Stomach (tissue), 9 donors: ENCODE measurements around the gene COLGALT1. TPM values are rescaled to one million over a fixed set of nuclear protein-coding genes. Genes with fewer than 3 reads are reported as not detected.

Source experiments
- DNase-seq, 2 donors: peaks; one replicate each; pipeline versions ENCODE4 v3.0.0 to v3.0.0-alpha.2; 2013 to 2019
- H3K27ac ChIP-seq, 5 donors: fragments of 200-600 bp in 4 of 5; sonication (generic) in 4 of 5; one replicate each; pipeline ENCODE4 v1.5.1; 2013 to 2019; ENCODE audit warnings: mild to moderate bottlenecking in 1 of 5, moderate library complexity in 1 of 5
- H3K27me3 ChIP-seq, 3 donors: fragments of 200-600 bp; sonication (generic); one replicate each; pipeline ENCODE4 v1.5.1; 2017 to 2019; ENCODE audit warnings: mixed run types in 1 of 3
- H3K36me3 ChIP-seq, 4 donors: fragments of 200-600 bp; sonication (generic); 1 replicate in 3 of 4; 2 replicates in 1 of 4; pipeline ENCODE4 v1.5.1; 2016 to 2019
- H3K4me1 ChIP-seq, 4 donors: fragments of 200-600 bp; sonication (generic); one replicate each; pipeline ENCODE4 v1.5.1; 2016 to 2019
- H3K4me3 ChIP-seq, 4 donors: fragments of 200-600 bp; sonication (generic) in 3 of 4; one replicate each; pipeline ENCODE4 v1.5.1; 2016 to 2019; ENCODE audit warnings: mild to moderate bottlenecking in 1 of 4
- H3K9me3 ChIP-seq, 4 donors: fragments of 200-600 bp; sonication (generic); one replicate each; pipeline ENCODE4 v1.5.1; 2016 to 2019
- EP300 ChIP-seq: sonication (generic); formaldehyde crosslinking; IDR thresholded peaks from one replicate; pipeline ENCODE4 v1.6.1; 2017; ENCODE audit warnings: antibody characterized with exemption
- POLR2A ChIP-seq, 4 donors: fragments of 450-650 bp; IDR thresholded peaks; one replicate each; pipeline ENCODE4 v1.6.1; 2016; ENCODE audit warnings: antibody characterized with exemption in 4 of 4, control low read depth in 2 of 4, mild to moderate bottlenecking in 1 of 4, moderate library complexity in 1 of 4
- POLR2AphosphoS5 ChIP-seq, 3 donors: sonication (generic); formaldehyde crosslinking; IDR thresholded peaks; one replicate each; pipeline ENCODE4 v1.6.1; 2016; ENCODE audit warnings: antibody characterized with exemption in 3 of 3
- WGBS, 5 donors: extraction: QIAGEN DNeasy Blood & Tissue Kit in 3 of 5; methylation state at CpG; one replicate each; pipeline versions ENCODE4 v1.1.5 to v1.1.7; 2013 to 2018; 5-methylcytosine and 5-hydroxymethylcytosine counted together
- intact Hi-C: fragments of 100-400 bp; cut with DNase I; formaldehyde crosslinking; loops from one replicate; pipeline ENCODE4 v1.15.1; 2023; ENCODE audit warnings: low total_unique reads
- polyA plus RNA-seq, 3 donors: library from polyadenylated mRNA; stranded (reverse); fragments of 200-250 nt; gene quantifications; one replicate each; pipeline ENCODE4 v1.2.3, GENCODE V29; 2013
- total RNA-seq, 5 donors: library from RNA; depleted of rRNA; stranded (reverse); fragments of >200 nt; gene quantifications; one replicate each; pipeline versions ENCODE4 v1.1.0 to v1.2.3, GENCODE V29; 2014 to 2016
- TF ChIP-seq, protein P1 (sequence below), 7 experiments: fragments of 450-650 bp in 4 of 7; fragments of 200-600 bp in 3 of 7; sonication (generic) in 3 of 7; IDR thresholded peaks; one replicate each; pipeline ENCODE4 v1.5.1; 2016 to 2019; ENCODE audit warnings: antibody characterized with exemption in 7 of 7, control low read depth in 2 of 7, mild to moderate bottlenecking in 1 of 7
- donor health status: healthy with polysubstance abuse.
- donor health status: Bipolar disorder and iron deficiency.
- donor health status: healthy.

COLGALT1 gene
- total and polyA plus RNA-seq, 8 donors, result 15.1 to 273 (median 36.7) TPM

- H3K27me3 ChIP-seq, result peaks cover 0 to 53% (median 0%) of the 10 kb centered on the region in 3 donors
- no peak overlapping the region for H3K4me3 ChIP-seq
- H3K9me3 ChIP-seq, result peaks cover 3 to 11% (median 8%) of the 10 kb centered on the region in 4 donors
- H3K27ac ChIP-seq, result no peak overlapping the region
- WGBS, 5 donors, result 69 to 77% (median 76%) methylated on average over 9 of the region's 9 CpGs
- TF ChIP-seq EP300, result no peak
- no peak for TF ChIP-seq POLR2AphosphoS5 (IDR thresholded peaks at IDR 0.05)
- TF ChIP-seq POLR2A (IDR thresholded peaks at IDR 0.05), result no peak
- TF ChIP-seq, protein P1, sequence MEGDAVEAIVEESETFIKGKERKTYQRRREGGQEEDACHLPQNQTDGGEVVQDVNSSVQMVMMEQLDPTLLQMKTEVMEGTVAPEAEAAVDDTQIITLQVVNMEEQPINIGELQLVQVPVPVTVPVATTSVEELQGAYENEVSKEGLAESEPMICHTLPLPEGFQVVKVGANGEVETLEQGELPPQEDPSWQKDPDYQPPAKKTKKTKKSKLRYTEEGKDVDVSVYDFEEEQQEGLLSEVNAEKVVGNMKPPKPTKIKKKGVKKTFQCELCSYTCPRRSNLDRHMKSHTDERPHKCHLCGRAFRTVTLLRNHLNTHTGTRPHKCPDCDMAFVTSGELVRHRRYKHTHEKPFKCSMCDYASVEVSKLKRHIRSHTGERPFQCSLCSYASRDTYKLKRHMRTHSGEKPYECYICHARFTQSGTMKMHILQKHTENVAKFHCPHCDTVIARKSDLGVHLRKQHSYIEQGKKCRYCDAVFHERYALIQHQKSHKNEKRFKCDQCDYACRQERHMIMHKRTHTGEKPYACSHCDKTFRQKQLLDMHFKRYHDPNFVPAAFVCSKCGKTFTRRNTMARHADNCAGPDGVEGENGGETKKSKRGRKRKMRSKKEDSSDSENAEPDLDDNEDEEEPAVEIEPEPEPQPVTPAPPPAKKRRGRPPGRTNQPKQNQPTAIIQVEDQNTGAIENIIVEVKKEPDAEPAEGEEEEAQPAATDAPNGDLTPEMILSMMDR (IDR thresholded peaks at IDR 0.05), result no peak
- H3K4me1 ChIP-seq, result peaks cover 0 to 19% (median 13%) of the 10 kb centered on the region in 4 donors
- intact Hi-C loops, result no loop called here
- H3K36me3 ChIP-seq, result peaks cover 3 to 15% (median 13%) of the 10 kb centered on the region in 4 donors
- no peak for DNase-seq
Measured at GRCh38 chr19:17525141-17525540, 30.3 kb upstream of the COLGALT1 start.

DNA sequence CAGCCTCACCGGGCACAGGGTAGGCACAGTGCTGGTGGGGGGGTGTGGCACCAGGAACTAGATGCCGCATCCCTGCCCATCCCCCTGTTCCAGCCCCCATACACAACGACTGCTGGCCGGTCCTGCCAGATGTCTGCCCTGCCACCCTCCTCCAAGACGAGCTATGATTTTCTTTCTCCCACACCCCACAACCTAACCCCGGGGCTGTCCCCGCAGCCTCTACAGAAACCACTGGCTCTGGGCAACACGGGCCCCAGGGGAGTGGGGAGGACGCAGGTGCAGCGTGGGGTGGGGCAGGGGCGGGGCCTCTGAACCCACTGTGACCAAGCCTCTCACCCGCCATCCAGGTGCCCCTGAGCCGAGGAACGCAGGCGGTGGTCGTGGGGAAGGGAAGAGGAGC is 28.5 kb upstream of the COLGALT1 start:
- intact Hi-C loops, result no loop called here
- H3K27me3 ChIP-seq, result peaks cover 0 to 61% (median 0%) of the 10 kb centered on the region in 3 donors
- peaks cover 3 to 11% (median 8%) of the 10 kb centered on the region in 4 donors for H3K9me3 ChIP-seq
- H3K4me1 ChIP-seq, result peaks cover 0 to 19% (median 13%) of the 10 kb centered on the region in 4 donors
- DNase-seq, result no peak
- H3K4me3 ChIP-seq, result no peak overlapping the region
- TF ChIP-seq POLR2A (IDR thresholded peaks at IDR 0.05), result no peak
- TF ChIP-seq POLR2AphosphoS5 (IDR thresholded peaks at IDR 0.05), result no peak
- TF ChIP-seq, protein P1 (IDR thresholded peaks at IDR 0.05), result no peak
- no peak for TF ChIP-seq EP300
- H3K36me3 ChIP-seq, result no peaks in the 10 kb centered on the region
- H3K27ac ChIP-seq, result no peak overlapping the region
- WGBS, 5 donors, result 52 to 66% (median 60%) methylated on average over 6 to 16 of the region's 16 CpGs

GRCh38 chr19:17527326-17527725 is 28.1 kb upstream of the COLGALT1 start:
- WGBS, 5 donors, result 72 to 83% (median 74%) methylated on average over 9 to 10 of the region's 10 CpGs
- no peak for DNase-seq
- H3K4me1 ChIP-seq, result peaks cover 0 to 18% (median 13%) of the 10 kb centered on the region in 4 donors
- peaks cover 0 to 65% (median 0%) of the 10 kb centered on the region in 3 donors for H3K27me3 ChIP-seq
- TF ChIP-seq EP300, result no peak
- TF ChIP-seq, protein P1 (IDR thresholded peaks at IDR 0.05), result no peak
- TF ChIP-seq POLR2A (IDR thresholded peaks at IDR 0.05), result no peak
- TF ChIP-seq POLR2AphosphoS5 (IDR thresholded peaks at IDR 0.05), result no peak
- H3K9me3 ChIP-seq, result peaks cover 3 to 11% (median 8%) of the 10 kb centered on the region in 4 donors
- H3K36me3 ChIP-seq, result no peaks in the 10 kb centered on the region
- H3K27ac ChIP-seq, result no peak overlapping the region
- H3K4me3 ChIP-seq, result no peak overlapping the region
- intact Hi-C loops, result no loop called here

DNA sequence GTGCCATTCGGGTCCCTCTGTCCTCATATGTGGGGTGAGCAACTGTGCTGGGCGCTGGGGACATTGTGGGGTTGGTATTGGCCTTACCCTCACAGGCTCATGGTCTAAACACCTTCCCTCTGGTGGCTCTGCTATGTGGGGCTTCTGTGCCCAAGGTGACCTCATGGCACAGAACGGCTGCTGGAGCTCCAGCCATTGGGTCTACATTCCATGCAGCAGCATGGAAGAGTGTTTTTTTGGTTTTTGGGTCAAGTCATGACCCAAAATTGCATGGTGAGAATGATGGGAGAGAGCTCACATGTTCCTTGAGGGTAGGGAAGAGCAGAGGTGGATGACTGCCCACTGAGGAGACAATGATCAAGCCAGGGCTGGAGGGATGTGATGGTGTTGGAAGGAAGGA is 26.8 kb upstream of the COLGALT1 start:
- DNase-seq, result no peak
- TF ChIP-seq POLR2AphosphoS5 (IDR thresholded peaks at IDR 0.05) (no peak), EP300 (no peak), POLR2A (IDR thresholded peaks at IDR 0.05) (no peak)
- no peaks in the 10 kb centered on the region for H3K36me3 ChIP-seq
- H3K9me3 ChIP-seq, result peaks cover 3 to 11% (median 8%) of the 10 kb centered on the region in 4 donors
- peaks cover 0 to 74% (median 0%) of the 10 kb centered on the region in 3 donors for H3K27me3 ChIP-seq
- WGBS, 5 donors, result 94 to 100% (median 95%) methylated on average over 2 to 3 of the region's 3 CpGs
- no peak overlapping the region for H3K27ac ChIP-seq
- peaks cover 0 to 5% (median 3%) of the 10 kb centered on the region in 4 donors for H3K4me1 ChIP-seq
- intact Hi-C loops, result no loop called here
- H3K4me3 ChIP-seq, result no peak overlapping the region
